ENCODE results near the gene CYP4F8. TPM values are rescaled to one million over a fixed set of nuclear protein-coding genes. Genes with fewer than 3 reads are reported as not detected.

The CYP4F8 gene
- total RNA-seq, 4 donors from 2014 or later, result not detected

DNA sequence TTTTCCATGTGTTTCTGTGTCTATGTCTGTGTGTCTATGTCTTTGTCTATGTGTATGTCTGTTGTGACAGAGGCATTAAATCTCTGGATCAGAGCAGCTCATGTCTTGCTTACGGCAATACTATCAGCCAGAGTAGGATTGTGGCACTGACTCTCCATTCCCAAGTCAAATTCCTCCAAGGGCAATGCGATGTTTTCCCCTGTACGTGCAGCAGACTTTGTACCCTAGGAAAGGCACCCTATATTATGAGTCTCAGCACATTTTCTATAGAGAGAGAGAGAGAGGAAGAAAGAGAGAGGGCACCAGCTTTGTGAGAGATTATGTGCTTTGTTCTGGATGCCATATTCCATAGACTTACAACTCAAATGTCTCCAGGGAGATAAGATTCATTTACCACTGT lies 36.8 kb downstream of the CYP4F8 start:
- TF ChIP-seq POLR2AphosphoS5 (IDR thresholded peaks at IDR 0.05) (no peak), POLR2A (IDR thresholded peaks at IDR 0.05; ENCODE audit: low read depth) (no peak), EP300 (IDR thresholded peaks at IDR 0.05) (no peak)
- TF ChIP-seq, protein P1, sequence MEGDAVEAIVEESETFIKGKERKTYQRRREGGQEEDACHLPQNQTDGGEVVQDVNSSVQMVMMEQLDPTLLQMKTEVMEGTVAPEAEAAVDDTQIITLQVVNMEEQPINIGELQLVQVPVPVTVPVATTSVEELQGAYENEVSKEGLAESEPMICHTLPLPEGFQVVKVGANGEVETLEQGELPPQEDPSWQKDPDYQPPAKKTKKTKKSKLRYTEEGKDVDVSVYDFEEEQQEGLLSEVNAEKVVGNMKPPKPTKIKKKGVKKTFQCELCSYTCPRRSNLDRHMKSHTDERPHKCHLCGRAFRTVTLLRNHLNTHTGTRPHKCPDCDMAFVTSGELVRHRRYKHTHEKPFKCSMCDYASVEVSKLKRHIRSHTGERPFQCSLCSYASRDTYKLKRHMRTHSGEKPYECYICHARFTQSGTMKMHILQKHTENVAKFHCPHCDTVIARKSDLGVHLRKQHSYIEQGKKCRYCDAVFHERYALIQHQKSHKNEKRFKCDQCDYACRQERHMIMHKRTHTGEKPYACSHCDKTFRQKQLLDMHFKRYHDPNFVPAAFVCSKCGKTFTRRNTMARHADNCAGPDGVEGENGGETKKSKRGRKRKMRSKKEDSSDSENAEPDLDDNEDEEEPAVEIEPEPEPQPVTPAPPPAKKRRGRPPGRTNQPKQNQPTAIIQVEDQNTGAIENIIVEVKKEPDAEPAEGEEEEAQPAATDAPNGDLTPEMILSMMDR (IDR thresholded peaks at IDR 0.05), result no peak
- Histone ChIP-seq H3K4me1 (no peaks in the 10 kb centered on the region), H3K36me3 (no peaks in the 10 kb centered on the region), H3K27ac (replicated peaks in 1 of 4) (no peak overlapping the region), H3K4me3 (no peak overlapping the region), H3K9me3 (no peaks in the 10 kb centered on the region), H3K27me3 (peaks cover 0 to 35% (median 0%) of the 10 kb centered on the region in 4 donors)
- WGBS, result 75% methylated on average over 3 of the region's 3 CpGs
- intact Hi-C loops (cut with DNase I), result no loop called here
- no peak for DNase-seq (ENCODE audit: extremely low spot score)

DNA sequence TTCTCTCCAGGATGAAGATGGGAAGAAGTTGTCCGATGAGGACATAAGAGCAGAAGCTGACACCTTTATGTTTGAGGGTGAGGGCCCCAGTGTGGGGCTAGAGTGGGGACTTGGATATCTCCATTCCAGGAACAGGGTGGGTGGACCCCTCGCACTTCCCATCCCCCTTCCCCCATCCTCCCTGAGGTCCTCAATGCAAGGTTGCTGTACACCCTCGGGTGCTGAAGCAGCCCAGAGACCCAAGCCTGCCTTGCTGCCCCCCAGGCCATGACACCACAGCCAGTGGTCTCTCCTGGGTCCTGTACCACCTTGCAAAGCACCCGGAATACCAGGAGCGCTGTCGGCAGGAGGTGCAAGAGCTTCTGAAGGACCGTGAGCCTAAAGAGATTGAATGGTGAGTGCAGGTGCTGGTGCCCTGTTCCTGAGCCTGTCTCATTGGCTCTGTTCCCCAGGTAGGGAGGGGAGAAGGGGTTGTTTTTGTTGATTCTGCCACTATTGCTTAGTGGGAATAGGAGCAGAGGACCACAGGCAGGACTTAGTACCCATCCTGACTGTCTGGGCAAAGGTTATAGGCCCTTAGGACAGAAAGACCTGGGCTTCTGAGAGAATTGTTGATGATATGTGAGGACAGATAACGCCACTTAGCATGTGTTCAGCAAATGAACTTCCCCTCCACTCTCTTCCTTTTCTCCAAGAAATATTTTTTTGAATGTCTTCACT lies 37.7 kb downstream of the CYP4F8 start:
- WGBS, result 70% methylated on average over 7 of the region's 8 CpGs

DNA sequence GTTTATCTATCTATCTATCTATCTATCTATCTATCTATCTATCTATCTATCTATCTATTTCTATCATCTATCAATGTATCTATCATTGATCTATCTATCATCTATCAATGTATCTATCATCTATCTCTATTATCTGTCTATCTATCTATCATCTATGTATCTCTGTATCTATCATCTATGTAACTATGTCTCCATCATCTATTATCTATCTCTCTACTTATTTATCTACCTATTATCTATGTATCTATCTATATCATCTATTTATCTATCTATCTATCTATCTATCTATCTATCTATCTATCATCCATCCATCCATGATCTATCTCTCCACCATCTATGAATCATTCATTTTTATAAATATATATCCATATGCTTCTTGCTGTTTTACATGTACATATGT lies 41.4 kb downstream of the CYP4F8 start:
- H3K36me3 ChIP-seq, result no peaks in the 10 kb centered on the region
- no peak for TF ChIP-seq EP300 (IDR thresholded peaks at IDR 0.05)
- TF ChIP-seq, protein P1 (IDR thresholded peaks at IDR 0.05), result no peak
- TF ChIP-seq POLR2A (IDR thresholded peaks at IDR 0.05; ENCODE audit: low read depth), result no peak
- H3K4me3 ChIP-seq, result no peak overlapping the region
- no peaks in the 10 kb centered on the region for H3K9me3 ChIP-seq
- H3K4me1 ChIP-seq, result no peaks in the 10 kb centered on the region
- DNase-seq (ENCODE audit: extremely low spot score), result no peak
- peaks cover 0 to 69% (median 0%) of the 10 kb centered on the region in 4 donors for H3K27me3 ChIP-seq
- no peak overlapping the region for H3K27ac ChIP-seq (replicated peaks in 1 of 4)
- intact Hi-C loops (cut with DNase I), result no loop called here

More for the DNA sequence above, 37.7 kb downstream of the CYP4F8 start:
- intact Hi-C loops (cut with DNase I), result no loop called here
- H3K27me3 ChIP-seq, result peaks cover 0 to 44% (median 0%) of the 10 kb centered on the region in 4 donors
- no peak overlapping the region for H3K4me3 ChIP-seq
- no peak overlapping the region for H3K27ac ChIP-seq (replicated peaks in 1 of 4)
- H3K4me1 ChIP-seq, result no peaks in the 10 kb centered on the region
- TF ChIP-seq, protein P1 (IDR thresholded peaks at IDR 0.05), result no peak
- TF ChIP-seq EP300 (IDR thresholded peaks at IDR 0.05) (no peak), POLR2AphosphoS5 (IDR thresholded peaks at IDR 0.05) (no peak)
- no peaks in the 10 kb centered on the region for H3K9me3 ChIP-seq
- no peaks in the 10 kb centered on the region for H3K36me3 ChIP-seq
- DNase-seq (ENCODE audit: extremely low spot score), result no peak

DNA sequence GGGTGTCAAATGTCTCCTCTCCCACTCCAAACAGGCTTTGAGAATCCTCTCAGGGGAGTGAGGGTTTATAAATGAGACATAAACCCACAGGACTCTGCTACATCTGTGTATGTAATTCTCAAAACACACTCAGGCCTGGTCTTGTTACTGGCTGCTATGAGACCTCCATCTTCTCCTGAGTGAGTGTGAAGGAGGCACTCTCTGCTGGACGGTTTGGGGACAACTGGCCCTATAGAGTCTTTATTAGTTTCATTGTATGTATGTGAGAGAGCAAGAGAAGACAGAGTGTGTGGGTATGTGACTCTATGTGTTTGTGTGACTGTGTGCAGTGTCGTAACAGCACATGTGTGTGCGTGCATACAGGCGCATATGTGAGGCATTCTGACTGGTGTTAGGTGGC lies 48.2 kb downstream of the CYP4F8 start:
- H3K4me1 ChIP-seq, result no peaks in the 10 kb centered on the region
- H3K27me3 ChIP-seq, result peaks cover 0 to 49% (median 0%) of the 10 kb centered on the region in 4 donors
- H3K9me3 ChIP-seq, result peaks cover 0 to 5% (median 0%) of the 10 kb centered on the region in 4 donors
- DNase-seq (ENCODE audit: extremely low spot score), result no peak
- TF ChIP-seq, protein P1 (IDR thresholded peaks at IDR 0.05), result no peak
- no peak for TF ChIP-seq POLR2AphosphoS5 (IDR thresholded peaks at IDR 0.05)
- no peak for TF ChIP-seq POLR2A (IDR thresholded peaks at IDR 0.05; ENCODE audit: low read depth)
- TF ChIP-seq EP300 (IDR thresholded peaks at IDR 0.05), result no peak
- 73% methylated on average over 4 of the region's 4 CpGs for WGBS
- H3K27ac ChIP-seq (replicated peaks in 1 of 4), result no peak overlapping the region
- H3K4me3 ChIP-seq, result no peak overlapping the region
- intact Hi-C loops (cut with DNase I), result no loop called here
- no peaks in the 10 kb centered on the region for H3K36me3 ChIP-seq

DNA sequence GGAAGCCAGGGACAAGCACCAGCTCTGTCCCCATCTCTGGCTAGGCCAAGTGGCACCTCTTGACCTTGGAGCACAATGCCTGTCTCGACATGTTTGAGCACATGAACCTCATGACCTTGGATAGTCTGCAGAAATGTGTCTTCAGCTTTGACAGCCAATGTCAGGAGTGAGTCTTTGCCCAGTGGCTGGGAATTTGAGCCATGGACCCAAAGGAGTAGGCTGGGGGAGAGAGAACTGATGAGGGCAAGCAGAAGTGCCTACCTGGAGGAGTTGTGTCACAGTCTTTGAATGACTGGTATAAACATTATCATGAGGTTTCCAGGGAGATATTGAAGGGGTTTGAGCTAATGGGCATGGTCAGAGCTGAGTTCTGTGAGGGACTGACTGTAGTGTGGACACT lies 51.2 kb downstream of the CYP4F8 start:
- intact Hi-C loops (cut with DNase I), result no loop called here
- no peaks in the 10 kb centered on the region for H3K36me3 ChIP-seq
- 31% methylated on average over 1 of the region's 1 CpG for WGBS

More for the DNA sequence above, 51.2 kb downstream of the CYP4F8 start:
- Histone ChIP-seq H3K27ac (replicated peaks in 1 of 4) (no peak overlapping the region), H3K9me3 (peaks cover 0 to 5% (median 0%) of the 10 kb centered on the region in 4 donors), H3K4me1 (no peaks in the 10 kb centered on the region), H3K4me3 (no peak overlapping the region), H3K27me3 (peaks cover 0 to 35% (median 0%) of the 10 kb centered on the region in 4 donors)
- TF ChIP-seq POLR2AphosphoS5 (IDR thresholded peaks at IDR 0.05) (no peak), POLR2A (IDR thresholded peaks at IDR 0.05; ENCODE audit: low read depth) (no peak)
- TF ChIP-seq, protein P1 (IDR thresholded peaks at IDR 0.05), result no peak
- DNase-seq (ENCODE audit: extremely low spot score), result no peak

All from esophagus muscularis mucosa (tissue), 4 donors.